Measurements from ENCODE around the gene KLHL30.

The KLHL30 gene

DNA sequence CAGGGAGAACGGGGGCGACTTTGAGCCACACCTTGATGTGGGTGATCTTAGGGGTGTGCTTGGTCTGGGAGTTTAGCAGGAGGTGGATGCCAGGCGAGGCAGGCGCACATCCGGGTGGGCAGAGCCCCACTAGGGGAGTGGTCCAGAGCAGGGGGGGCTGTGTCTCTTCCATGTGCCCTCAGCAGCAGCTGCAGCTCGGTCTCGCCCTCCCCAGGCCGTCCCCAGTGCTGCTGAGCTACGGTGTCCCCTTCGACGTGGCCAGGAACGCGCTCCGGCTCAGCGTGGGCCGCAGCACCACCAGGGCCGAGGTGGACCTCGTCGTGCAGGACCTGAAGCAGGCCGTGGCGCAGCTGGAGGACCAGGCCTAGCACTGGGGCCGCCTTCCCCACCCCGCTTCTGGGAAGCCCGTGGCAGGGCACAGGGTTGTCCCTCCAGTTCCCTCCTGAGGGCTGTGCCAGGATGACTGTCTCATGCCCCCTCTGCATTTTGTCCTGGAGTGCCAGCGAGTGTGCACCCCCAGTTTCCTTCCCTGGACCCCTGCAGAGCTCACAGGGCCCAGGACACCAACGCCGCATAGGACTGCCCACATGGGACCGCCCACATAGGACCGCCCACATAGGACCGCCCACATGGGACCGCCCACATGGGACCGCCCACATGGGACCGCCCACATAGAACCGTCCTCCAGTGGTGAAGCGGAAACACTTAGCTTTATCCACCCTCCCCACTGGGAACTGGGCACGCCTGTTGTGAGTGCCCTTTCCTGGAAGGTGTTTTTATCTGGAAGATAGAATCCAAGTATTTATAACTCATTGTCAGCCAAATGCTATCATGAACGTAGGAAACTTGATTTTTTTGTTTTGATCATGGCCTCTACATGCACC lies 40.2 kb upstream of the KLHL30 start:
- H3K9me3 ChIP-seq (ENCODE audit: control insufficient read depth, low read length): no peaks in the 10 kb centered on the region
- no peaks in the 10 kb centered on the region for H3K4me1 ChIP-seq (ENCODE audit: control insufficient read depth, insufficient read depth, low read length, poor library complexity, severe bottlenecking)
- H3K27ac ChIP-seq (ENCODE audit: low read depth, low read length, severe bottlenecking): no peak overlapping the region
- no peak overlapping the region for H3K4me3 ChIP-seq (ENCODE audit: extremely low read depth, insufficient read depth, low read length, poor library complexity, severe bottlenecking)
- peaks cover 4% of the 10 kb centered on the region for H3K36me3 ChIP-seq (ENCODE audit: control insufficient read depth, insufficient read depth, low read length)
- WGBS, 2 experiments (ENCODE audit: insufficient coverage in 2 of 2): 83 to 84% methylated on average over 33 of the region's 37 CpGs

DNA sequence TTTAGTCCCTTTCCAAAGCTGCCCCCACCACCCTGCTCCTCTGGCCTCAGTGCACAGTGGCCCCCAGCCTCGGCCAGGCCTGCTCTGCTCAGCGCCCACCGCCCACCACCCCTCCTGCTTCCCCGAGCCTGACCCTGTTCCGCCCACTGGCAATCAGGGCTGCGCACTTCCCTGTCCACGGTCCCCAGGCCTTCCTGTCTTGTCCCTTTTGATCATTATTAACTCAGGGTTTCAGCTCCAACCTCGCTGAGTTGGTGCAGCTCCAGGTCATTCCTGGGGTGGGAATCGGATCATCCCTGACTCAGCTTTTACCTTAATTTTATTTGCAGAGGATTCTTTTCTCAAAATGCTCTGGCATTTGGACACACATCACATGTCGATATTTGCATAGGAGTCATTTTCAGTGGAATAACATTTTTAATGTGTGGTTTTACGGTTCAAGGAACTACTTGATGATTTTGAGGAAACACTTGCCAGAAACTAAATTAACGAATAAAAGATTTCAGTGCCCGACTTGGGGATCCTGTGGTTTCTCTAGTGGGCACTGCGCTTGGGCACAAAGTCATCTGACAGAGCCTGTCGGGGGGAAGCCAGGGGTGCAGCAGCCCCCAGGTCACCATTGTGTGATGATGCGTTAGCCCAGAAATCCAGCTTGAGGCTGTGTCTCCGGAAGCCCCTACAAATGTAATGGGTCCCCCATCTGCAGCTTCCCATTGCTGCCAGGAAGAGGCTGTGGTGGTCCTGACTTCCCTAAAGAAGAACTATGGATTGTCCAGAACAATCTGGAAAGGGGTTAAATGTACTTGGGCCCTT lies 39.4 kb upstream of the KLHL30 start:
- Histone ChIP-seq H3K4me1 (ENCODE audit: control insufficient read depth, insufficient read depth, low read length, poor library complexity, severe bottlenecking) (no peaks in the 10 kb centered on the region), H3K4me3 (ENCODE audit: extremely low read depth, insufficient read depth, low read length, poor library complexity, severe bottlenecking) (no peak overlapping the region), H3K27ac (ENCODE audit: low read depth, low read length, severe bottlenecking) (no peak overlapping the region), H3K9me3 (ENCODE audit: control insufficient read depth, low read length) (no peaks in the 10 kb centered on the region), H3K36me3 (ENCODE audit: control insufficient read depth, insufficient read depth, low read length) (peaks cover 4% of the 10 kb centered on the region)
- WGBS, 2 experiments (ENCODE audit: insufficient coverage in 2 of 2): 90 to 94% methylated on average over 16 to 17 of the region's 17 CpGs

DNA sequence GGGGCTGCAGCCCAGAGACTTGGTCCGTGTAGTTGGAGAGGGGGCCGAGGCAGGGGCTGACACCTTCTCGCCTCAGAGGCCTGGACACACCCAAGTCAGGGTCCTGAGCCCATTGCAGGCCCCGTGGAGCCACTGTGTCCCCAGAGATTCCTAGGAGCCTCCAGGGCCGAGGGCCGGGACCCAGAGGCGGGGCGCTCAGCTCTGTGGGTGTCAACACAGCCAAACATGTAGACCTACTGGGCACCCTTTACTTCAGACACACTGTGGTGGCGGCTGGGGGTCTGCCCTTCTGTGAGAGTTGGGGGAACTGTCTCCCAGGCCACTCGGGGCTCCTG lies 38.8 kb upstream of the KLHL30 start:
- Histone ChIP-seq H3K9me3 (ENCODE audit: control insufficient read depth, low read length) (no peaks in the 10 kb centered on the region), H3K4me3 (ENCODE audit: extremely low read depth, insufficient read depth, low read length, poor library complexity, severe bottlenecking) (no peak overlapping the region), H3K36me3 (ENCODE audit: control insufficient read depth, insufficient read depth, low read length) (peaks cover 4% of the 10 kb centered on the region), H3K4me1 (ENCODE audit: control insufficient read depth, insufficient read depth, low read length, poor library complexity, severe bottlenecking) (no peaks in the 10 kb centered on the region), H3K27ac (ENCODE audit: low read depth, low read length, severe bottlenecking) (no peak overlapping the region)
- 96 to 98% methylated on average over 6 to 10 of the region's 10 CpGs for WGBS, 2 experiments (ENCODE audit: insufficient coverage in 2 of 2)

DNA sequence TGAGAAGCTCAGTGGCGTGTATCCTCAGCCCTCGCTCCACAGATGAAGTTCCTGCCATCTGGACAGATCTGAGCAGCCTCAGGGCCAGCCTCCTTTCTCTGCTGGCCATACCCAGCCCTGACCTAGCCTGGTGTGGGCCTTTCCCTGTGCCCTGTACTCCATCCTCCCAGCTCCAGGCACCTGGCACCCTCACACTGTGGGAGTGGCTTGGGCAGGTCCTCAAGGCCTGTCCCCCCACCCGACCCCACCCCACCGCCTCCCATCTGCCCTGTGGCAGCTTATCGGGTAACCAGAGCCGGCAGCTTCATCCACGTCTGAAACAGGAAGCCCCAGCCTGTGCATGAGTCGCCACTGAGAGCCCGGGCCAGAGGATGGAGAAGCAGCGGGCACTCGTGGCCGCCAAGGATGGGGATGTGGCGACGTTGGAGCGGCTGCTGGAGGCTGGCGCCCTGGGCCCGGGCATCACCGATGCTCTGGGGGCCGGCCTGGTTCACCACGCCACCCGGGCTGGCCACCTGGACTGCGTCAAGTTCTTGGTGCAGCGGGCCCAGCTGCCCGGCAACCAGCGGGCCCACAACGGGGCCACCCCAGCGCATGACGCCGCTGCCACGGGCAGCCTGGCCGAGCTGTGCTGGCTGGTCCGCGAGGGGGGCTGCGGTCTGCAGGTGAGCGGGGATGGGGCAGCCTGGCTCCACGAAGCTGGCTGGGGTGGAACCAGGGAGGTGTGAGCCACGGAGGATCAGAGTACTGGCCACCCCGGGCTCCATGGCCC lies 38.2 kb upstream of the KLHL30 start, which contains the start of gene ESPNL:
ESPNL (plus strand) TSS at position 292 of the 772 bp plus-strand sequence; CDS start at position 372, 80 bp downstream.
- no peak within 1 kb of the TSS for H3K4me3 ChIP-seq (ENCODE audit: extremely low read depth, insufficient read depth, low read length, poor library complexity, severe bottlenecking)
- WGBS, 2 experiments (ENCODE audit: insufficient coverage in 2 of 2): 94 to 96% methylated on average over 33 of the region's 38 CpGs
- H3K9me3 ChIP-seq (ENCODE audit: control insufficient read depth, low read length): no peaks in the 10 kb centered on the region
- H3K27ac ChIP-seq (ENCODE audit: low read depth, low read length, severe bottlenecking): no peak within 1 kb of the TSS
- peaks cover 4% of the 10 kb centered on the region for H3K36me3 ChIP-seq (ENCODE audit: control insufficient read depth, insufficient read depth, low read length)
- H3K4me1 ChIP-seq (ENCODE audit: control insufficient read depth, insufficient read depth, low read length, poor library complexity, severe bottlenecking): no peaks in the 10 kb centered on the region

DNA sequence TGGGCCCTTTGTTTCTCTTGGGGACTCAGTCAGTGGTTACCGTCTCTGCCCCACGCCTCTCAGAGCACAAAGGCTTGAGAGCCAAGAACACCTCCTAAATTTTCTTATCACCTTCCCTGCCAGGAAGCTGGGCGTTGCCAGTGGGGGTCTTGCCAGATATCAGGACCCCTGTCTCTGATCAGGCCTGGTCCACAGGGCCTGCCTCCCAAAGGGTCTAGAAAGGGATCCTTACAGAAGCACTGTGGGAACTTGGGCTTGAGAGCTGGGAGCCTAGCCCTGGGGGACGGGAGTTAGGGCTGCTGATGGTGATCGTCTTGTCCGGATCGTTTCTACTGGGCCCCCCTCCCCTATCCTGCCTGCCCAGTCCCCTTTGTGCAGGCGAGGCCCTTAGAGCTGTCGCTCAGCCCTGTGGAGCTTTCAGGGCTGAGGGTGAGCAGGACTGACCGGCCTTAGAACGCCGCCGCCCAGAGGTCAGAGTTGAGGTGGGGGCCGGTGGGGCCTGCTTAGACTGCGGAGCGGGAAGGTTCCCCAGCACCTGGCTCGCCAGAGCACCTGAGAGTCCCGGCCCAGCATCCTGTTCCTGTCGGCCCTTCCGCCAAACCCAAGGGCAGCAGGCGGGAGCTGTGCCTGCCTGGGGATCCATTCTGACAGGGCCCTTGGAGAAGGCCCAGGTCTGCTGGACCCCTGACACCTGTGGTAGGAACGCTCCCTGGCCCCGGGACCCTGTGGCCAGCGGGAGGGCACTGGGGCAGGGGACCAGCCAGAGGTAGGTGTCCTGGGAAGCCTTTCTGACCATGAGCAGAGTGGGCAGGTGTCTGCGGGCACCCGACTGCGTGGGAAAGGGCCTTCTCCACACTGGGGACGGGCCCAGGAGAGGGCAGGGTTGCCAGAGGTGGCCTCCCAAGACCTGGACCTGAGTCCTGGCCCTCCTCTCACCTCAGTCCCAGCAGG lies 37.4 kb upstream of the KLHL30 start:
- WGBS, 2 experiments (ENCODE audit: insufficient coverage in 2 of 2): 95 to 96% methylated on average over 18 to 26 of the region's 28 CpGs
- H3K4me1 ChIP-seq (ENCODE audit: control insufficient read depth, insufficient read depth, low read length, poor library complexity, severe bottlenecking): no peaks in the 10 kb centered on the region
- no peaks in the 10 kb centered on the region for H3K9me3 ChIP-seq (ENCODE audit: control insufficient read depth, low read length)
- no peak overlapping the region for H3K27ac ChIP-seq (ENCODE audit: low read depth, low read length, severe bottlenecking)
- H3K36me3 ChIP-seq (ENCODE audit: control insufficient read depth, insufficient read depth, low read length): no peaks in the 10 kb centered on the region
- H3K4me3 ChIP-seq (ENCODE audit: extremely low read depth, insufficient read depth, low read length, poor library complexity, severe bottlenecking): no peak overlapping the region

DNA sequence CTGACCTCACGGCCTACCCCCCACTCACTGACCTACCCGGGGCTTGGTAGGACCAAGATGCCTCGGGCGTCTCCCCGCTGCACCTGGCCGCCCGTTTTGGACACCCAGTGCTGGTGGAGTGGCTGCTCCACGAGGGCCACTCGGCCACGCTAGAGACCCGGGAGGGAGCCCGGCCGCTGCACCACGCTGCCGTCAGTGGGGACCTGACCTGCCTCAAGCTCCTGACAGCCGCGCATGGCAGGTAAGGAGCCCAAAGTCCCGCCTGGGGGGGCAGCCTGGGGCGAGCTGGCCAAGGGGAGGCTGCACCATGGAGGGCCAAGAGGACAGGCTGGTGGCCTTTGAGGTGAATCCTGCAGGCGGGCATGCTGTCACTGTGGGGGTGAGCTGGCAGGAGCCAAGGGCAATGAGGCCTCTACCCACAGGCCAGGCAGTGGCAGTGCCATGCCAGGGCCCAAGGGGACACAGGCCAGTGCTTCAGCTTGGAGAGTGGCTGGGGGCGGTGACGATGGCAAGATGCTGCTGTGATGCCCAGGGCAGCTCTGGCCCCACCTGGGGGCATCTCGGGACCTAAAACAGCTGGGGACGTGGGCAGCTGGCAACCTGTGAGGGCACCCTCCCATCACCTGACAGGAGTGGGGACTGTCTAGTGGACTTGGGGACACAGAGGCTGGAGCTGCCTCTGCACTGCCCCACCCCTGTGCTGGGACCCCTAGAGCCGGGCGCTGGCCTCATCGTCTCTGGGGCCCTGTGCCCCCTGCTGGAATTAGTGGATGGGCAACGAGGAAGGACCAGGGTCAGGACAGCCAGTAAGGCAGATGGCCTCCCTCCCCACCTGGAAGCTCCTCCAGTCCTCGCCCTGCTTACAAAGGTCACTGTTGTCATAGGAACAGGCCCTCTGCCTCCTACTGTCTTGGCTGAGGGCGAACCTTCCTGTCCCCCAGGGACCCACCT lies 36.3 kb upstream of the KLHL30 start:
- Histone ChIP-seq H3K4me3 (ENCODE audit: extremely low read depth, insufficient read depth, low read length, poor library complexity, severe bottlenecking) (no peak overlapping the region), H3K4me1 (ENCODE audit: control insufficient read depth, insufficient read depth, low read length, poor library complexity, severe bottlenecking) (no peaks in the 10 kb centered on the region), H3K27ac (ENCODE audit: low read depth, low read length, severe bottlenecking) (no peak overlapping the region), H3K36me3 (ENCODE audit: control insufficient read depth, insufficient read depth, low read length) (no peaks in the 10 kb centered on the region), H3K9me3 (ENCODE audit: control insufficient read depth, low read length) (no peaks in the 10 kb centered on the region)
- WGBS, 2 experiments (ENCODE audit: insufficient coverage in 2 of 2): 94 to 96% methylated on average over 25 to 28 of the region's 30 CpGs

DNA sequence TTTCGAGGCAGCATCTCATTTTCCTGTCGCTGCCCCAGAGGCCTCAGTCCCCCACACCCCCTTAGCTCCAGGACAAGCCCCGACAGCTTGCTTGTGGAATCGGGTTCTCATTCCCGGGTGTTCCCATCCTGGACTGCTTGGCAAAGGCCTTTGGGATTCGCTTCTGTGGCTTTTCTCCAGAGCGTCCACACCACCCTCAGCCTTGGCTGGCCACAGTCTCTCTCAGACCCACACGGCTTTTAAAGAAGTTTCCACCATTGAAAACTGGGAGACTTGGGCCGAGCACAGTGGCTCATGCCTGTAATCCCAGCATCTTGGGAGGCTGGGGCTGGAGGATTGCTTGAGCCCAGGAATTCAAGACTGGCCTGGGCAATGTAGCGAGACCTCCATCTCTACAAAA lies 35.6 kb upstream of the KLHL30 start:
- Histone ChIP-seq H3K9me3 (ENCODE audit: control insufficient read depth, low read length) (no peaks in the 10 kb centered on the region), H3K4me1 (ENCODE audit: control insufficient read depth, insufficient read depth, low read length, poor library complexity, severe bottlenecking) (peaks cover 2% of the 10 kb centered on the region), H3K27ac (ENCODE audit: low read depth, low read length, severe bottlenecking) (no peak overlapping the region), H3K36me3 (ENCODE audit: control insufficient read depth, insufficient read depth, low read length) (no peaks in the 10 kb centered on the region), H3K4me3 (ENCODE audit: extremely low read depth, insufficient read depth, low read length, poor library complexity, severe bottlenecking) (no peak overlapping the region)
- 87 to 94% methylated on average over 6 to 9 of the region's 10 CpGs for WGBS, 2 experiments (ENCODE audit: insufficient coverage in 2 of 2)

DNA sequence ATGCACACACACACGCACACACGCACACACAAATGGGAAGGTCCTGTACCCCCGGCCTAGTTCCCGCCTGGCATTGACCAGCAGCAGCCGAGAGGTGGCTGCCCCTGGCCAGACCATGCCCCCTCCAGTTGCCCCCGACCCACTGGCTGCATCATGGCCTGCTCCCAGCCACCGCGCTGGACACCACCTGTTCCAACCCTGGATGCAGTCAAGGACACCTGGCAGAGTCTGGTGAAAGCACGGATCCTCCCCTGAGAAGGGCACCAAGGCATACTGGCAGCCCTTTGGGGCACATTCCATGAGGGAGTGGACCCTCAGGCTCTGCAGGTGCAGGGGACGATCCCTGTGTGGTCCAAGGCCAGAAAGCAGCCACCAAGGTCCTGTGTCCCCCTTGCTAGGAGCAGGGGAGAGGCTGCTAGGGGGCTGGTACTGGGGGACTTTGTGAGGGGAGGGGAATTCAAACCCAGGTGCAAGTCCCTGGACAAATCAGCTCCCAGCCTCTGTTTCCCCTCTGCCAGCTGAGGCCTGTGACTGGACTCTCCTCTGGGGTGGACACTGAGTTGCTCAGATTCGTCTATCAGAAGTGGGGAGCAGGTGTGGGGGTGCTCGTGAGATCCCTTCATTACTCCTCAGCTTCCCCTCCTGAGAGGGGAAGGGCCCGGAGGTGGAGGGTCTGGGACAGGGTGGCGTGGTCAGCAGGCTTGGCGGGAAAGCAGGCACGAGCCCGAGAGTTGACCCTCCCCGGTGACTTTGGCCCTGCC lies 34.8 kb upstream of the KLHL30 start:
- peaks cover 7% of the 10 kb centered on the region for H3K4me1 ChIP-seq (ENCODE audit: control insufficient read depth, insufficient read depth, low read length, poor library complexity, severe bottlenecking)
- H3K27ac ChIP-seq (ENCODE audit: low read depth, low read length, severe bottlenecking): no peak overlapping the region
- 84 to 90% methylated on average over 12 to 14 of the region's 18 CpGs for WGBS, 2 experiments (ENCODE audit: insufficient coverage in 2 of 2)
- H3K4me3 ChIP-seq (ENCODE audit: extremely low read depth, insufficient read depth, low read length, poor library complexity, severe bottlenecking): no peak overlapping the region
- H3K9me3 ChIP-seq (ENCODE audit: control insufficient read depth, low read length): no peaks in the 10 kb centered on the region
- no peaks in the 10 kb centered on the region for H3K36me3 ChIP-seq (ENCODE audit: control insufficient read depth, insufficient read depth, low read length)

Measured in mesodermal cell (in vitro differentiated cells).